ENCODE measurements around the gene TMTC2.

TMTC2 gene

GRCh38 chr12:82886671-82887340, 200.1 kb downstream of the TMTC2 start:
- DNase-seq = peak; percentile 13

GRCh38 chr12:82893896-82894295, 207.2 kb downstream of the TMTC2 start:
- no peak for DNase-seq

- DNase-seq = no peak
Measured at GRCh38 chr12:82896277-82896676, 209.6 kb downstream of the TMTC2 start.

GRCh38 chr12:82896979-82897378, 210.3 kb downstream of the TMTC2 start:
- DNase-seq = peak; percentile 17

- no peak for DNase-seq
Measured at GRCh38 chr12:82898441-82898840, 211.7 kb downstream of the TMTC2 start.

GRCh38 chr12:82904219-82904790, 217.6 kb downstream of the TMTC2 start:
- no peak for DNase-seq

GRCh38 chr12:82910246-82910893, 223.7 kb downstream of the TMTC2 start:
- DNase-seq = no peak

GRCh38 chr12:82912406-82912805, 225.7 kb downstream of the TMTC2 start:
- DNase-seq = peak; percentile 5

- DNase-seq = no peak
Measured at GRCh38 chr12:82919388-82920054, 232.8 kb downstream of the TMTC2 start.

GRCh38 chr12:82923935-82924334, 237.2 kb downstream of the TMTC2 start:
- DNase-seq = no peak

- DNase-seq = no peak
Measured at GRCh38 chr12:82926630-82927029, 239.9 kb downstream of the TMTC2 start.

GRCh38 chr12:82930301-82930700, 243.6 kb downstream of the TMTC2 start:
- no peak for DNase-seq

GRCh38 chr12:82931349-82932116, 244.8 kb downstream of the TMTC2 start:
- DNase-seq = no peak

GRCh38 chr12:82937151-82937550, 250.4 kb downstream of the TMTC2 start:
- peak; percentile 4 for DNase-seq

- peak; percentile 56 for DNase-seq
Measured at GRCh38 chr12:82942521-82942920, 255.8 kb downstream of the TMTC2 start.

- no peak for DNase-seq
Measured at GRCh38 chr12:82942991-82943401, 256.3 kb downstream of the TMTC2 start.

- DNase-seq = no peak
Measured at GRCh38 chr12:82948491-82948890, 261.8 kb downstream of the TMTC2 start.

- no peak for DNase-seq
Measured at GRCh38 chr12:82950356-82950755, 263.6 kb downstream of the TMTC2 start.

- no peak for DNase-seq
Measured at GRCh38 chr12:82952946-82953345, 266.2 kb downstream of the TMTC2 start.

- no peak for DNase-seq
Measured at GRCh38 chr12:82953397-82953796, 266.7 kb downstream of the TMTC2 start.

- no peak for DNase-seq
Measured at GRCh38 chr12:82954064-82954463, 267.4 kb downstream of the TMTC2 start.

GRCh38 chr12:82954572-82954971, 267.9 kb downstream of the TMTC2 start:
- no peak for DNase-seq

GRCh38 chr12:82955043-82955442, 268.3 kb downstream of the TMTC2 start:
- DNase-seq = peak; percentile 26
